GM23338 (cell line): ENCODE results near the gene GLIS2. TPM values are rescaled to one million over a fixed set of nuclear protein-coding genes. Genes with fewer than 3 reads are reported as not detected.
A peak's percentile ranks its signal among the peaks of the same experiment; 100 is the strongest.

ENCODE experiments used
- ATAC-seq: fragments of 200-7000 bp; cut with Tn5 transposase; 3 replicates; pipeline ENCODE4 v1.9.1; 2020
- DNase-seq: peaks from one replicate; pipeline ENCODE4 v3.0.0-alpha.2; 2015; ENCODE audit warnings: low spot score
- H2AFZ ChIP-seq: fragments of 200-600 bp; sonication (generic); 2 replicates; pipeline ENCODE4 v1.8.0; 2016; ENCODE audit warnings: antibody characterized with exemption, mild to moderate bottlenecking, moderate library complexity
- H3F3A ChIP-seq: fragments of 200-600 bp; sonication (generic); replicated peaks from 2 replicates; pipeline ENCODE4 v1.8.0; 2017; ENCODE audit warnings: antibody characterized with exemption, mixed run types, low read depth
- H3K27ac ChIP-seq: fragments of 200-600 bp; sonication (generic); 2 replicates; pipeline ENCODE4 v1.6.1; 2016; ENCODE audit warnings: low read depth
- H3K27me3 ChIP-seq: fragments of 200-600 bp; sonication (generic); 2 replicates; pipeline ENCODE4 v1.8.0; 2016; ENCODE audit warnings: mild to moderate bottlenecking, mixed run types, moderate library complexity; ENCODE audit not compliant: insufficient read depth
- H3K36me3 ChIP-seq: fragments of 200-600 bp; sonication (generic); 2 replicates; pipeline ENCODE4 v1.8.0; 2016; ENCODE audit warnings: mild to moderate bottlenecking; ENCODE audit not compliant: insufficient read depth
- H3K4me1 ChIP-seq: fragments of 200-600 bp; sonication (generic); 2 replicates; pipeline ENCODE4 v1.8.0; 2016; ENCODE audit warnings: mild to moderate bottlenecking, moderate library complexity; ENCODE audit not compliant: insufficient read depth
- H3K4me2 ChIP-seq: fragments of 200-600 bp; sonication (generic); 2 replicates; pipeline ENCODE4 v1.7.1; 2017; ENCODE audit warnings: mixed run types
- H3K4me3 ChIP-seq: fragments of 200-600 bp; sonication (generic); 2 replicates; pipeline ENCODE4 v1.6.1; 2016; ENCODE audit warnings: mixed run types
- H3K79me2 ChIP-seq: fragments of 200-600 bp; sonication (generic); replicated peaks from 2 replicates; pipeline ENCODE4 v1.8.0; 2017; ENCODE audit warnings: mild to moderate bottlenecking; ENCODE audit not compliant: insufficient read depth
- H3K9me2 ChIP-seq: fragments of 200-600 bp; sonication (generic); 2 replicates; pipeline ENCODE4 v1.8.0; 2017; ENCODE audit not compliant: insufficient read depth
- H4K20me1 ChIP-seq: fragments of 200-600 bp; sonication (generic); replicated peaks from 2 replicates; pipeline ENCODE4 v1.8.0; 2017; ENCODE audit warnings: mild to moderate bottlenecking; ENCODE audit not compliant: insufficient read depth
- H3K27ac Mint-ChIP-seq: 2 replicates; pipeline ENCODE4 v1.8.0; 2020; ENCODE audit warnings: inconsistent platforms, mild to moderate bottlenecking, moderate library complexity, mixed read lengths
- H3K27me3 Mint-ChIP-seq: 3 replicates; pipeline ENCODE4 v1.8.0; 2022; ENCODE audit warnings: low read depth, mild to moderate bottlenecking, moderate library complexity, mixed read lengths, inconsistent platforms; ENCODE audit not compliant: insufficient read depth, poor library complexity
- H3K36me3 Mint-ChIP-seq: 3 replicates; pipeline ENCODE4 v1.8.0; 2021; ENCODE audit warnings: low read depth, mild to moderate bottlenecking, inconsistent platforms, moderate library complexity, mixed read lengths
- H3K4me1 Mint-ChIP-seq: 3 replicates; pipeline ENCODE4 v1.8.0; 2020; ENCODE audit warnings: mild to moderate bottlenecking, inconsistent platforms, mixed read lengths
- H3K4me3 Mint-ChIP-seq: 3 replicates; pipeline ENCODE4 v1.8.0; 2021; ENCODE audit warnings: moderate library complexity, mild to moderate bottlenecking, inconsistent platforms, mixed read lengths
- H3K9me3 Mint-ChIP-seq: 3 replicates; pipeline ENCODE4 v1.8.0; 2020; ENCODE audit warnings: moderate library complexity, mild to moderate bottlenecking, inconsistent platforms, mixed read lengths
- CREB1 ChIP-seq: fragments of 250-450 bp; sonication (Bioruptor Pico); IDR thresholded peaks from 2 replicates; pipeline ENCODE4 v1.5.0; 2020; ENCODE audit warnings: low read depth, mild to moderate bottlenecking, moderate library complexity
- POLR2AphosphoS5 ChIP-seq: IDR thresholded peaks from 2 replicates; pipeline ENCODE4 v1.6.1; 2016; ENCODE audit warnings: antibody characterized with exemption, low read depth
- polyA plus RNA-seq: library from polyadenylated mRNA; unstranded; fragments of >200 nt; fragmentation: Nextera tagmentation; extraction: Ambion mirVana; gene quantifications from 2 replicates; pipeline ENCODE4 v1.2.1, GENCODE V29; 2016
- total RNA-seq: library from RNA; depleted of rRNA; stranded (reverse); fragments of >200 nt; shearing (Covaris generic); gene quantifications from 2 replicates; pipeline ENCODE4 v1.2.3, GENCODE V29; 2014
- TF ChIP-seq, protein P1 (sequence below): fragments of 250-450 bp; sonication (Bioruptor Pico); IDR thresholded peaks from 2 replicates; pipeline ENCODE4 v1.5.0; 2020; ENCODE audit warnings: mild to moderate bottlenecking, moderate library complexity
- TF ChIP-seq, protein P2 (sequence below), 2 experiments: fragments of 200-600 bp in 1 of 2; sonication (generic) in 1 of 2; conservative IDR thresholded peaks; 2 replicates each; pipeline versions ENCODE4 v1.5.1 to v1.6.1; 2016 to 2017; ENCODE audit warnings: antibody characterized with exemption in 2 of 2, low read depth in 2 of 2, mild to moderate bottlenecking in 2 of 2, moderate library complexity in 1 of 2
- TF ChIP-seq, protein P3 (sequence below): IDR thresholded peaks from one replicate; pipeline ENCODE4 v1.6.1; 2018; ENCODE audit warnings: antibody characterized with exemption; ENCODE audit not compliant: unreplicated experiment

Gene GLIS2
- total and polyA plus RNA-seq, 2 experiments from 2014 or later = 8.2 to 10.2 TPM

DNA sequence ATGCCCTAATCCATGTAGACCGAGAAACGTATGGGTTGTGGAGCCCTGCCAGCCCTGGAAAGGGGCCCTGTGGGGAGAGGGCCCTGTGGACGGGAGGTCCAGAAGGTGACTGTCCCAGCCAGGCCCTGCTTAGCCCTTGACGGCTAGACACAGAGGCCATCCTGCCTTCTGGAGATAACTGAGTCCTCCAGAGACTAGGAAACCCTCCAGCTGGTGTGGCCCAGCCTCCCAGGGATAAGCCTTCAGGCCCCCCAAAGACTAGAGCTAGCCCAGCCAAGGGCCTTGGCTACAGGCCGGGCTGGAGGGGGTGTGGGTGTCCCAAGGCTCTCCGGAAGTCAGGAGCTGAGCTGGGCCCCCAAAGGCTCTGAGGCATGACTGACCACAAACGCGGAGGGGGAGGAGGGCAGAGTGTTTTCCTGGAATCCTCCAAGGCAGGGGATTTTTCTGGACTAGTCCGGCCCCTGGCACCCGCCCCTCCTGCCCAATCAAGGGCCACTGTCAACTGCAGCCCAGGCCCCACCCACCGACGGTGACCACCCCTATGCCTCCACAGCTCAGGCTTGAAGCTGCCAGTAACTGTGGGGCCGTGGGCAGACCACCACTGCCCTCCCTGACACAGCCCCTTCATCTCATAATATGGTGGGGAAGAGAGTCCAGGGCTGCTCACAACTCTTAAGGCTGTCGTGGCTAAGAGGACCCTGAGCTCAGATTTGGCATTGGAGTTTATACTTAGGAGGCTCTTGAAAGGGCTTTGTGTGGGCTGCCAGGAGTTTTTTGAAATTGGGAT, 54.9 kb downstream of the GLIS2 start (continued):
- TF ChIP-seq, protein P1, sequence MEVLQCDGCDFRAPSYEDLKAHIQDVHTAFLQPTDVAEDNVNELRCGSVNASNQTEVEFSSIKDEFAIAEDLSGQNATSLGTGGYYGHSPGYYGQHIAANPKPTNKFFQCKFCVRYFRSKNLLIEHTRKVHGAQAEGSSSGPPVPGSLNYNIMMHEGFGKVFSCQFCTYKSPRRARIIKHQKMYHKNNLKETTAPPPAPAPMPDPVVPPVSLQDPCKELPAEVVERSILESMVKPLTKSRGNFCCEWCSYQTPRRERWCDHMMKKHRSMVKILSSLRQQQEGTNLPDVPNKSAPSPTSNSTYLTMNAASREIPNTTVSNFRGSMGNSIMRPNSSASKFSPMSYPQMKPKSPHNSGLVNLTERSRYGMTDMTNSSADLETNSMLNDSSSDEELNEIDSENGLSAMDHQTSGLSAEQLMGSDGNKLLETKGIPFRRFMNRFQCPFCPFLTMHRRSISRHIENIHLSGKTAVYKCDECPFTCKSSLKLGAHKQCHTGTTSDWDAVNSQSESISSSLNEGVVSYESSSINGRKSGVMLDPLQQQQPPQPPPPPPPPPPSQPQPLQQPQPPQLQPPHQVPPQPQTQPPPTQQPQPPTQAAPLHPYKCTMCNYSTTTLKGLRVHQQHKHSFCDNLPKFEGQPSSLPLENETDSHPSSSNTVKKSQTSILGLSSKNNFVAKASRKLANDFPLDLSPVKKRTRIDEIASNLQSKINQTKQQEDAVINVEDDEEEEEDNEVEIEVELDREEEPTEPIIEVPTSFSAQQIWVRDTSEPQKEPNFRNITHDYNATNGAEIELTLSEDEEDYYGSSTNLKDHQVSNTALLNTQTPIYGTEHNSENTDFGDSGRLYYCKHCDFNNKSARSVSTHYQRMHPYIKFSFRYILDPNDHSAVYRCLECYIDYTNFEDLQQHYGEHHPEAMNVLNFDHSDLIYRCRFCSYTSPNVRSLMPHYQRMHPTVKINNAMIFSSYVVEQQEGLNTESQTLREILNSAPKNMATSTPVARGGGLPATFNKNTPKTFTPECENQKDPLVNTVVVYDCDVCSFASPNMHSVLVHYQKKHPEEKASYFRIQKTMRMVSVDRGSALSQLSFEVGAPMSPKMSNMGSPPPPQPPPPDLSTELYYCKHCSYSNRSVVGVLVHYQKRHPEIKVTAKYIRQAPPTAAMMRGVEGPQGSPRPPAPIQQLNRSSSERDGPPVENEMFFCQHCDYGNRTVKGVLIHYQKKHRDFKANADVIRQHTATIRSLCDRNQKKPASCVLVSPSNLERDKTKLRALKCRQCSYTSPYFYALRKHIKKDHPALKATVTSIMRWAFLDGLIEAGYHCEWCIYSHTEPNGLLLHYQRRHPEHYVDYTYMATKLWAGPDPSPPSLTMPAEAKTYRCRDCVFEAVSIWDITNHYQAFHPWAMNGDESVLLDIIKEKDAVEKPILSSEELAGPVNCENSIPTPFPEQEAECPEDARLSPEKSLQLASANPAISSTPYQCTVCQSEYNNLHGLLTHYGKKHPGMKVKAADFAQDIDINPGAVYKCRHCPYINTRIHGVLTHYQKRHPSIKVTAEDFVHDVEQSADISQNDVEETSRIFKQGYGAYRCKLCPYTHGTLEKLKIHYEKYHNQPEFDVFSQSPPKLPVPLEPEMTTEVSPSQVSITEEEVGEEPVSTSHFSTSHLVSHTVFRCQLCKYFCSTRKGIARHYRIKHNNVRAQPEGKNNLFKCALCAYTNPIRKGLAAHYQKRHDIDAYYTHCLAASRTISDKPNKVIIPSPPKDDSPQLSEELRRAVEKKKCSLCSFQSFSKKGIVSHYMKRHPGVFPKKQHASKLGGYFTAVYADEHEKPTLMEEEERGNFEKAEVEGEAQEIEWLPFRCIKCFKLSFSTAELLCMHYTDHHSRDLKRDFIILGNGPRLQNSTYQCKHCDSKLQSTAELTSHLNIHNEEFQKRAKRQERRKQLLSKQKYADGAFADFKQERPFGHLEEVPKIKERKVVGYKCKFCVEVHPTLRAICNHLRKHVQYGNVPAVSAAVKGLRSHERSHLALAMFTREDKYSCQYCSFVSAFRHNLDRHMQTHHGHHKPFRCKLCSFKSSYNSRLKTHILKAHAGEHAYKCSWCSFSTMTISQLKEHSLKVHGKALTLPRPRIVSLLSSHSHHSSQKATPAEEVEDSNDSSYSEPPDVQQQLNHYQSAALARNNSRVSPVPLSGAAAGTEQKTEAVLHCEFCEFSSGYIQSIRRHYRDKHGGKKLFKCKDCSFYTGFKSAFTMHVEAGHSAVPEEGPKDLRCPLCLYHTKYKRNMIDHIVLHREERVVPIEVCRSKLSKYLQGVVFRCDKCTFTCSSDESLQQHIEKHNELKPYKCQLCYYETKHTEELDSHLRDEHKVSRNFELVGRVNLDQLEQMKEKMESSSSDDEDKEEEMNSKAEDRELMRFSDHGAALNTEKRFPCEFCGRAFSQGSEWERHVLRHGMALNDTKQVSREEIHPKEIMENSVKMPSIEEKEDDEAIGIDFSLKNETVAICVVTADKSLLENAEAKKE (CRISPR knock-in tag) = no peak
- no peak for TF ChIP-seq POLR2AphosphoS5

DNA sequence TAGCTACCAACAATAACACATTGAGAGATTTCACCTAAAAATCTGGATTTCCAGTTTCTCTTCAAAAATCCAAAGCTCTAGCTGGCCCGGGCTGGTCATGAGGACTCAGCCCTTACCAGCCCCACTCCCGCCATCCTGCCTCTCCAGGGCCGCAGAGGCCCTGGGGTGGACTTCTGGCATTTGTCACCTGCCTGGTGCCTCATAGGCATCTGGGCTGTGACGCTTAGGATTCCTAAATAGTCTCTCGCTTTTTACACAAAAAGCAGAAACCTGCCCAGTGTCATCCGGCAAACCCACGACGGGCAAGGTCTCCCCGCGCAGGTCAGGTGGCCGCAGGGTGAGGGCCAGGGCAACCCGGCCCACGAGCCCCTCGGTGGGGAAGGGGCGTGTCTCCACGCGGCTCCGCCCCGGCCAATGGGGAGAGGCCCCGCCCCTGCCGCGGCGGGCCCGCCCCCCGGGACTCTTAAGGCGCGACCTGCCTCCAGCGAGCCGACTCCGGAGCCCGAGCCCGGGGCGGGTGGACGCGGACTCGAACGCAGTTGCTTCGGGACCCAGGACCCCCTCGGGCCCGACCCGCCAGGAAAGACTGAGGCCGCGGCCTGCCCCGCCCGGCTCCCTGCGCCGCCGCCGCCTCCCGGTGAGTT, 55.6 kb downstream of the GLIS2 start, which contains the start of gene VASN:
Gene VASN, plus strand, starts transcription at position 492 of the 644 bp plus-strand sequence. CDS start 9,030 bp downstream, outside the sequence.
- peak within 1 kb of the TSS; percentile 94 for H3K4me2 ChIP-seq
- ATAC-seq (peak; percentile 49), DNase-seq (peak; percentile 79)
- no peak within 1 kb of the TSS for H3K27ac ChIP-seq
- H2AFZ ChIP-seq = no peak within 1 kb of the TSS
- H4K20me1 ChIP-seq = no peaks in the 10 kb centered on the region
- H3F3A ChIP-seq = peaks cover 22% of the 10 kb centered on the region; the same call in 1 of the 2 replicates
- H3K36me3 Mint-ChIP-seq = peaks cover 3% of the 10 kb centered on the region; the same call in 1 of the 3 replicates
- no peaks in the 10 kb centered on the region for H3K9me2 ChIP-seq
- no peak within 1 kb of the TSS for H3K27ac Mint-ChIP-seq
- H3K9me3 Mint-ChIP-seq = no peaks in the 10 kb centered on the region
- peaks cover 24% of the 10 kb centered on the region for H3K4me1 Mint-ChIP-seq
- peaks cover 25% of the 10 kb centered on the region for H3K27me3 Mint-ChIP-seq
- peaks cover 15% of the 10 kb centered on the region for H3K79me2 ChIP-seq
- no peaks in the 10 kb centered on the region for H3K36me3 ChIP-seq
- peak within 1 kb of the TSS; percentile 84 for H3K4me3 Mint-ChIP-seq
- peaks cover 41% of the 10 kb centered on the region for H3K4me1 ChIP-seq
- peak within 1 kb of the TSS; percentile 73 for H3K4me3 ChIP-seq
- H3K27me3 ChIP-seq = peaks cover 3% of the 10 kb centered on the region; the same call in 1 of the 2 replicates
- TF ChIP-seq, protein P2, sequence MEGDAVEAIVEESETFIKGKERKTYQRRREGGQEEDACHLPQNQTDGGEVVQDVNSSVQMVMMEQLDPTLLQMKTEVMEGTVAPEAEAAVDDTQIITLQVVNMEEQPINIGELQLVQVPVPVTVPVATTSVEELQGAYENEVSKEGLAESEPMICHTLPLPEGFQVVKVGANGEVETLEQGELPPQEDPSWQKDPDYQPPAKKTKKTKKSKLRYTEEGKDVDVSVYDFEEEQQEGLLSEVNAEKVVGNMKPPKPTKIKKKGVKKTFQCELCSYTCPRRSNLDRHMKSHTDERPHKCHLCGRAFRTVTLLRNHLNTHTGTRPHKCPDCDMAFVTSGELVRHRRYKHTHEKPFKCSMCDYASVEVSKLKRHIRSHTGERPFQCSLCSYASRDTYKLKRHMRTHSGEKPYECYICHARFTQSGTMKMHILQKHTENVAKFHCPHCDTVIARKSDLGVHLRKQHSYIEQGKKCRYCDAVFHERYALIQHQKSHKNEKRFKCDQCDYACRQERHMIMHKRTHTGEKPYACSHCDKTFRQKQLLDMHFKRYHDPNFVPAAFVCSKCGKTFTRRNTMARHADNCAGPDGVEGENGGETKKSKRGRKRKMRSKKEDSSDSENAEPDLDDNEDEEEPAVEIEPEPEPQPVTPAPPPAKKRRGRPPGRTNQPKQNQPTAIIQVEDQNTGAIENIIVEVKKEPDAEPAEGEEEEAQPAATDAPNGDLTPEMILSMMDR (conservative IDR thresholded peaks at IDR 0.05; ENCODE audit: low read depth in 2 of 2) = no peak
- TF ChIP-seq, protein P3, sequence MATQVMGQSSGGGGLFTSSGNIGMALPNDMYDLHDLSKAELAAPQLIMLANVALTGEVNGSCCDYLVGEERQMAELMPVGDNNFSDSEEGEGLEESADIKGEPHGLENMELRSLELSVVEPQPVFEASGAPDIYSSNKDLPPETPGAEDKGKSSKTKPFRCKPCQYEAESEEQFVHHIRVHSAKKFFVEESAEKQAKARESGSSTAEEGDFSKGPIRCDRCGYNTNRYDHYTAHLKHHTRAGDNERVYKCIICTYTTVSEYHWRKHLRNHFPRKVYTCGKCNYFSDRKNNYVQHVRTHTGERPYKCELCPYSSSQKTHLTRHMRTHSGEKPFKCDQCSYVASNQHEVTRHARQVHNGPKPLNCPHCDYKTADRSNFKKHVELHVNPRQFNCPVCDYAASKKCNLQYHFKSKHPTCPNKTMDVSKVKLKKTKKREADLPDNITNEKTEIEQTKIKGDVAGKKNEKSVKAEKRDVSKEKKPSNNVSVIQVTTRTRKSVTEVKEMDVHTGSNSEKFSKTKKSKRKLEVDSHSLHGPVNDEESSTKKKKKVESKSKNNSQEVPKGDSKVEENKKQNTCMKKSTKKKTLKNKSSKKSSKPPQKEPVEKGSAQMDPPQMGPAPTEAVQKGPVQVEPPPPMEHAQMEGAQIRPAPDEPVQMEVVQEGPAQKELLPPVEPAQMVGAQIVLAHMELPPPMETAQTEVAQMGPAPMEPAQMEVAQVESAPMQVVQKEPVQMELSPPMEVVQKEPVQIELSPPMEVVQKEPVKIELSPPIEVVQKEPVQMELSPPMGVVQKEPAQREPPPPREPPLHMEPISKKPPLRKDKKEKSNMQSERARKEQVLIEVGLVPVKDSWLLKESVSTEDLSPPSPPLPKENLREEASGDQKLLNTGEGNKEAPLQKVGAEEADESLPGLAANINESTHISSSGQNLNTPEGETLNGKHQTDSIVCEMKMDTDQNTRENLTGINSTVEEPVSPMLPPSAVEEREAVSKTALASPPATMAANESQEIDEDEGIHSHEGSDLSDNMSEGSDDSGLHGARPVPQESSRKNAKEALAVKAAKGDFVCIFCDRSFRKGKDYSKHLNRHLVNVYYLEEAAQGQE = peak; percentile 13
- TF ChIP-seq CREB1 = 0 out of 2 replicates have a peak, but pooled peaks have one; percentile 1
